ENCODE results near the gene UBALD2. TPM values are rescaled to one million over a fixed set of nuclear protein-coding genes. Genes with fewer than 3 reads are reported as not detected.
A peak's percentile ranks its signal among the peaks of the same experiment; 100 is the strongest.

Gene UBALD2
- total and polyA plus RNA-seq, 2 of the 4 experiments (the other 2 are of a cell fraction), result 0.90 to 12.1 TPM

- no peak overlapping the region for H2AFZ ChIP-seq (replicated peaks; ENCODE audit: low read length, poor library complexity)
- no peak overlapping the region; the same call in 1 of the 2 replicates for H3K23ac ChIP-seq (ENCODE audit: low read depth, low read length)
- H2BK15ac ChIP-seq (ENCODE audit: low read depth, low read length), result no peak overlapping the region
- 0 out of 2 replicates have a peak overlapping the region, but pooled peaks have one; percentile 27 for H2AK5ac ChIP-seq (ENCODE audit: low read depth, low read length)
- H4K5ac ChIP-seq (ENCODE audit: low read depth, low read length), result no peak overlapping the region
- H2BK5ac ChIP-seq (ENCODE audit: low read depth, low read length, poor library complexity, severe bottlenecking), result no peak overlapping the region
- H3K9me1 ChIP-seq (ENCODE audit: insufficient read depth, low read length), result no peaks in the 10 kb centered on the region; the same call in 1 of the 2 replicates
- H2BK20ac ChIP-seq (ENCODE audit: low read depth, low read length), result no peak overlapping the region
- 37% methylated on average over 2 of the region's 11 CpGs; no CpG with 5 or more reads in 1 of the 2 experiments for WGBS, 2 experiments (ENCODE audit: extremely low coverage in 2 of 2, insufficient read length in 1 of 2)
- no peak overlapping the region for H3K4me3 ChIP-seq (ENCODE audit: insufficient read depth, low read depth, low read length)
- intact Hi-C loops (cut with micrococcal nuclease), result no loop called here
- H3K4ac ChIP-seq (ENCODE audit: low read depth, low read length), result no peak overlapping the region
- peaks cover 18% of the 10 kb centered on the region for H3K27me3 ChIP-seq (ENCODE audit: control insufficient read depth, insufficient read depth, low read length)
- no peaks in the 10 kb centered on the region for H3K79me1 ChIP-seq (ENCODE audit: low read depth in 1 of 2, low read length in 2 of 2)
- H3K14ac ChIP-seq (replicated peaks; ENCODE audit: low read depth, low read length), result no peak overlapping the region
- no peak overlapping the region for H2BK120ac ChIP-seq (ENCODE audit: low read depth, low read length)
- CTCF ChIA-PET, result interaction anchor here (0.6 kb wide), 1 partner anchor 31 kb away, joined by 4 read pairs; no protein-coding TSS in a partner anchor
- H3K9me3 ChIP-seq (ENCODE audit: control insufficient read depth, insufficient read depth, low read length), result no peaks in the 10 kb centered on the region
- dilution Hi-C loops (cut with HindIII; ENCODE audit: low sequenced_read_pairs, unreplicated experiment), result no loop called here
- no peaks in the 10 kb centered on the region for H3K36me3 ChIP-seq (ENCODE audit: control insufficient read depth, insufficient read depth, low read length)
- no peak overlapping the region for H4K91ac ChIP-seq (ENCODE audit: insufficient read depth, low read depth, low read length)
- BruUV-seq (replicated peaks), result no TSS peak
- in situ Hi-C loops (cut with MboI; ENCODE audit: low sequenced_read_pairs), result no loop called here
- no peak overlapping the region for H3K4me2 ChIP-seq (ENCODE audit: low read depth, low read length)
- H4K20me1 ChIP-seq (ENCODE audit: insufficient read depth, low read length), result no peaks in the 10 kb centered on the region
- H3K27ac ChIP-seq (ENCODE audit: insufficient read depth, low read length), result no peak overlapping the region
- H3K56ac ChIP-seq (ENCODE audit: extremely low read depth, insufficient read depth, low read length), result no peak overlapping the region
- DNase-seq (no peak), ATAC-seq (ENCODE audit: low read depth) (no peak)
- H3K9ac ChIP-seq (ENCODE audit: low read depth, low read length), result no peak overlapping the region
- H3K18ac ChIP-seq (ENCODE audit: low read depth, low read length), result no peak overlapping the region
- no peak overlapping the region for H2AK9ac ChIP-seq (replicated peaks; ENCODE audit: low read depth, low read length, poor library complexity)
- no peak overlapping the region for H4K8ac ChIP-seq (ENCODE audit: low read depth in 2 of 2, low read length in 2 of 2)
- TF ChIP-seq CEBPB (IDR thresholded peaks at IDR 0.05; ENCODE audit: low read depth, low read length), result no peak
- no peak for TF ChIP-seq NFE2L2 (IDR thresholded peaks at IDR 0.05; ENCODE audit: low read depth, low read length)
- TF ChIP-seq RAD21 (IDR thresholded peaks at IDR 0.05; ENCODE audit: low read length), result no peak
- no peak for TF ChIP-seq MAFK (IDR thresholded peaks at IDR 0.05; ENCODE audit: low read depth, low read length)
- no peak for TF ChIP-seq MAZ (IDR thresholded peaks at IDR 0.05; ENCODE audit: borderline replicate concordance, low read depth, low read length)
- no peak for TF ChIP-seq FOS (IDR thresholded peaks at IDR 0.05; ENCODE audit: low read depth, low read length)
- no peak for TF ChIP-seq USF2 (IDR thresholded peaks at IDR 0.05; ENCODE audit: low read depth, low read length)
- no peak for TF ChIP-seq RFX5 (IDR thresholded peaks at IDR 0.05; ENCODE audit: low read depth, low read length)
- H3K4me1 ChIP-seq (ENCODE audit: control insufficient read depth, insufficient read depth, low read length), result peaks cover 3% of the 10 kb centered on the region; the same call in 1 of the 2 replicates
- POLR2A ChIA-PET (ENCODE audit: unreplicated experiment), result no interaction called here
These were observed 26.2 kb upstream of the UBALD2 start for GRCh38 chr17:76238847-76239537.

All from IMR-90 (cell line).